Stomach (tissue), 4 donors: Measurements from ENCODE around the gene CCDC32.

Source experiments
- CTCF ChIP-seq, 7 experiments: fragments of 450-650 bp in 4 of 7; fragments of 200-600 bp in 3 of 7; sonication (generic) in 3 of 7; IDR thresholded peaks; one replicate each; pipeline ENCODE4 v1.5.1; 2016 to 2019; ENCODE audit warnings: antibody characterized with exemption in 7 of 7, control low read depth in 2 of 7, mild to moderate bottlenecking in 1 of 7
- EP300 ChIP-seq: sonication (generic); formaldehyde crosslinking; IDR thresholded peaks from one replicate; pipeline ENCODE4 v1.6.1; 2017; ENCODE audit warnings: antibody characterized with exemption
- POLR2AphosphoS5 ChIP-seq, 3 donors: sonication (generic); formaldehyde crosslinking; IDR thresholded peaks; one replicate each; pipeline ENCODE4 v1.6.1; 2016; ENCODE audit warnings: antibody characterized with exemption in 3 of 3

GRCh38 chr15:40564591-40565332, at the start of gene CCDC32:
- TF ChIP-seq POLR2AphosphoS5 (IDR thresholded peaks at IDR 0.05) (peak; percentile 79 to 92 (median 90)), CTCF (IDR thresholded peaks at IDR 0.05) (no peak), EP300 (no peak)
